HG03045 (cell line): ENCODE data around the gene LASP1.
"Not testable (repeated sequence)": the region's sequence is repeated elsewhere in the genome, so short reads cannot be mapped to it uniquely, and the experiment has no call there.

ENCODE experiments used
- ATAC-seq: cut with Tn5 transposase; IDR thresholded peaks from one replicate; pipeline ENCODE4 v1.9.1; 2021; ENCODE audit warnings: mild to moderate bottlenecking, moderate library complexity; ENCODE audit not compliant: unreplicated experiment

The LASP1 gene

GRCh38 chr17:38925263-38925995 is 55.6 kb downstream of the LASP1 start, which contains the start of gene LASP1NB:
Gene LASP1NB, plus strand, starts transcription at chr17:38925614.
- ATAC-seq, result no peak

- ATAC-seq, result no peak
Observed at GRCh38 chr17:38926293-38927070, 56.6 kb downstream of the LASP1 start.

GRCh38 chr17:38930782-38931181 is 60.9 kb downstream of the LASP1 start:
- ATAC-seq, result not testable (repeated sequence)

GRCh38 chr17:38933962-38934361 is 64.1 kb downstream of the LASP1 start:
- not testable (repeated sequence) for ATAC-seq

- ATAC-seq, result no peak
Observed at GRCh38 chr17:38939987-38940386, 70.1 kb downstream of the LASP1 start.

GRCh38 chr17:38940404-38940803 is 70.5 kb downstream of the LASP1 start:
- no peak for ATAC-seq

- no peak for ATAC-seq
Observed at GRCh38 chr17:38942696-38943334, 73.0 kb downstream of the LASP1 start.

- no peak for ATAC-seq
Observed at GRCh38 chr17:38943607-38944006, 73.7 kb downstream of the LASP1 start.

GRCh38 chr17:38947189-38947588 is 77.3 kb downstream of the LASP1 start:
- no peak for ATAC-seq

GRCh38 chr17:38953800-38954199 is 83.9 kb downstream of the LASP1 start:
- ATAC-seq, result not testable (repeated sequence)

GRCh38 chr17:38958326-38958725 is 88.5 kb downstream of the LASP1 start:
- no peak for ATAC-seq

- no peak for ATAC-seq
Observed at GRCh38 chr17:38958756-38959155, 88.9 kb downstream of the LASP1 start.

- no peak for ATAC-seq
Observed at GRCh38 chr17:38959508-38959907, 89.7 kb downstream of the LASP1 start.

GRCh38 chr17:38960402-38960801 is 90.5 kb downstream of the LASP1 start:
- no peak for ATAC-seq

- ATAC-seq, result no peak
Observed at GRCh38 chr17:38961413-38961812, 91.6 kb downstream of the LASP1 start.

GRCh38 chr17:38967290-38967738 is 97.5 kb downstream of the LASP1 start, which contains the start of gene FBXO47:
Gene FBXO47, minus strand, starts transcription at chr17:38967403. Its CDS starts 4,378 bp downstream, at chr17:38963025.
- ATAC-seq, result no peak

GRCh38 chr17:38969281-38969680 is 99.4 kb downstream of the LASP1 start:
- no peak for ATAC-seq

- ATAC-seq, result no peak
Observed at GRCh38 chr17:38970128-38970527, 100.3 kb downstream of the LASP1 start.

GRCh38 chr17:38970804-38971203 is 100.9 kb downstream of the LASP1 start:
- no peak for ATAC-seq
